ENCODE data around the gene CXCL17. TPM values are rescaled to one million over a fixed set of nuclear protein-coding genes. Genes with fewer than 3 reads are reported as not detected.

Gene CXCL17
- total RNA-seq, 1 donor from 2014 or later = not detected

- no peak for DNase-seq (ENCODE audit: low spot score)
- intact Hi-C loops (cut with micrococcal nuclease) = no loop called here
- Mint-ChIP-seq H3K27ac (no peak within 1 kb of the TSS), H3K27me3 (ENCODE audit: insufficient read depth) (peaks cover 11% of the 10 kb centered on the region), H3K36me3 (ENCODE audit: low read depth) (no peaks in the 10 kb centered on the region), H3K4me3 (no peak within 1 kb of the TSS), H3K9me3 (no peaks in the 10 kb centered on the region), H3K4me1 (ENCODE audit: low read depth) (peaks cover 8% of the 10 kb centered on the region)
Measured at GRCh38 chr19:42427313-42427712, 15.4 kb downstream of the CXCL17 start, which contains the start of gene LIPE. Gene LIPE, minus strand, starts transcription at chr19:42427388. Its CDS starts 239 bp downstream, at chr19:42427149.

DNA sequence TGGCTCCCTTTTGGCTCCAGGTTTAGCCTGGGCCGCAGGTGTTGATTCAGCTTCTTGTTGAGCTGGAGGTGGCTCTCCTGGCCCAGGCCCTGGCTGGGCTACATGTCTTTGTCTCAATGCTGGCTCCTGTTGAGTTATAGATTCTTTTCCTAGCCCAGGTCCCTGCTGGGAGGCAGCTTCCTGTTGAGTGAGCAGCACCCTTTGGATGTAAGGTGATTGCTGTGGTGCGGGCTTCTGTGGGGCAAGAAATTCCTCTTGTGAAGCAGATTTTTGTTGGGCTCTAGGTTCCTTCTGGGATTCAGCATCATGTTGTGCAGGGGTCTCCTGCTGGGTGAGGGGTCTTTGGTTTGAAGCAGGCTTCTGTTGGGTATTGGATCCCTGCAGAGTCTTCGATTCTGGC is 16.1 kb downstream of the CXCL17 start:
- no peaks in the 10 kb centered on the region for H3K36me3 Mint-ChIP-seq (ENCODE audit: low read depth)
- peaks cover 14% of the 10 kb centered on the region for H3K4me1 Mint-ChIP-seq (ENCODE audit: low read depth)
- H3K27ac Mint-ChIP-seq = no peak overlapping the region
- no peak for DNase-seq (ENCODE audit: low spot score)
- no peaks in the 10 kb centered on the region for H3K9me3 Mint-ChIP-seq
- intact Hi-C loops (cut with micrococcal nuclease) = no loop called here
- H3K4me3 Mint-ChIP-seq = no peak overlapping the region
- H3K27me3 Mint-ChIP-seq (ENCODE audit: insufficient read depth) = peaks cover 11% of the 10 kb centered on the region

DNA sequence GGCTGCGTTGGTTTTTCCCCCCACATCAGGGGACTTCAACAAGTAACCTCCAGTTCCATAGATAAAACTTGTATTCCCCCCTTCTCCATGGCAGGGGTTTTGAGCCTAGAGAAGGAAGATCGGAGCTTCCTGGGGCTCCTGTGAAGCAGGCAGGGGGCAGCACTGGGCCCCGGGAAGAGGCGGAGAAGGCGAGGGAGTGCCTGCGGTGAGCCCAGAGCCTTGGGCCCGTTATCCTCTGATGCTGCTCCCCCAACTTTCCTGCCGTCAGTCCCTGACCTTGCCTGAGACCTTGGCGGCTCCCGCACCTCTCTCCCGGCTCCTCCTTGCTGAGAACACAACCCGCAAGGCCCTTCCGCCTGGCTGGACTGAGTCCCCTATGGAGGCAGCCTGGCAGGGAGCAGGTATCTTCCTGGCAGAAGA is 18.0 kb downstream of the CXCL17 start:
- H3K9me3 Mint-ChIP-seq = no peaks in the 10 kb centered on the region
- peaks cover 32% of the 10 kb centered on the region for H3K4me1 Mint-ChIP-seq (ENCODE audit: low read depth)
- H3K4me3 Mint-ChIP-seq = peak overlapping the region; percentile 99
- intact Hi-C loops (cut with micrococcal nuclease) = loop anchor here (5.0 kb wide), 2 partner anchors 302 to 347 kb away; partner anchors contain the start of gene ZNF574
- H3K36me3 Mint-ChIP-seq (ENCODE audit: low read depth) = peaks cover 2% of the 10 kb centered on the region
- peak overlapping the region; percentile 51 for H3K27ac Mint-ChIP-seq
- peaks cover 11% of the 10 kb centered on the region for H3K27me3 Mint-ChIP-seq (ENCODE audit: insufficient read depth)
- DNase-seq (ENCODE audit: low spot score) = no peak

- H3K36me3 Mint-ChIP-seq (ENCODE audit: low read depth) = peaks cover 2% of the 10 kb centered on the region
- H3K27me3 Mint-ChIP-seq (ENCODE audit: insufficient read depth) = peaks cover 11% of the 10 kb centered on the region
- peak overlapping the region; percentile 51 for H3K27ac Mint-ChIP-seq
- DNase-seq (ENCODE audit: low spot score) = no peak
- peaks cover 32% of the 10 kb centered on the region for H3K4me1 Mint-ChIP-seq (ENCODE audit: low read depth)
- intact Hi-C loops (cut with micrococcal nuclease) = loop anchor here (5.0 kb wide), 2 partner anchors 302 to 347 kb away; partner anchors contain the start of gene ZNF574
- H3K4me3 Mint-ChIP-seq = peak overlapping the region; percentile 99
- no peaks in the 10 kb centered on the region for H3K9me3 Mint-ChIP-seq
Measured at GRCh38 chr19:42424345-42424707, 18.4 kb downstream of the CXCL17 start.

DNA sequence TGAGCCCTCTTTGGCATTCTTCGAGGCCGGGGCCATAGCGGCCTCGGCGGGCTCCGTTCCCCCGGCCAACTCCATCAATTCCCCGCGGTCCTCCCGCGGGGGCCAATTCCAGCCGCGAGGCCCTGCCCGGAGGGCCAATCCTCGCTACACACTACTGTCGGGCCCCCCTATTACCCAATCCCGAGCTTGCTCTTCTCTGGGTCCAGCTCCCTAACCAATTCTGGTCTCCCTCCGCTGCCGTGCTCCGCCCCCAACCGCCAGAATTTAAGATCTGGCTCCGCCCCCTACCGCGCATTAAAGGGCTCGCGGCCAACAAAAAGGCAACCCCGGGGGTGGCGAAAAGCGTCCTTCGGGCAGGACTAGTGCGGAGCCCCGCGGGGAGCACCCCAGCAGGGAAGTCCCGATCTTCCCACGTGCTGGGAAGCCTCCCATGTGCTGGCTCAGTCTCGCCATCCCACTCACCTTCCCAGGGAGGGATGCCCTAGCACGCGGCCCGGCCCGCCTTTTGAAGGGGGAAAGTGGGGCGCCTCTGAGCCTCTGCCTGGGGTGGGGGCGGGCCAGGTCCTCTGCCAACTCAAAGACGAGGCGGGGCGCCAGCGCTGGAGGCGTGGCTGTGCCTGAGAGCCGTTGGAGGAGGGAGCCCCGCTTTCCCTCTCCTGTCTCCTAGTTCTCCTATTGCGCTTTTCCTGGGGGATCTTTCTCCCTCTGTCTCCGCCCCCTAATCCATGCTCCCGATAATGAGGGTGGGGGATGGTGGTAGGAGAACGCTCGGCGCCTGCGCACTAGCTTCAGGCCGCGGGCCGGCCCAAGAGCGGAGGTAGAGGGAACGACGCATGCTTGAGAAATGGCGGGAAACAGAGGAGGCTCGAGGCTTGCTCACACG is 19.0 kb downstream of the CXCL17 start:
- Mint-ChIP-seq H3K9me3 (no peaks in the 10 kb centered on the region), H3K4me3 (peak overlapping the region; percentile 99)
- intact Hi-C loops (cut with micrococcal nuclease) = loop anchor here (1.0 to 5.0 kb wide), 9 partner anchors 15 to 346 kb away; partner anchors contain the start of genes CEACAM1, MEGF8, PAFAH1B3 and PRR19

DNA sequence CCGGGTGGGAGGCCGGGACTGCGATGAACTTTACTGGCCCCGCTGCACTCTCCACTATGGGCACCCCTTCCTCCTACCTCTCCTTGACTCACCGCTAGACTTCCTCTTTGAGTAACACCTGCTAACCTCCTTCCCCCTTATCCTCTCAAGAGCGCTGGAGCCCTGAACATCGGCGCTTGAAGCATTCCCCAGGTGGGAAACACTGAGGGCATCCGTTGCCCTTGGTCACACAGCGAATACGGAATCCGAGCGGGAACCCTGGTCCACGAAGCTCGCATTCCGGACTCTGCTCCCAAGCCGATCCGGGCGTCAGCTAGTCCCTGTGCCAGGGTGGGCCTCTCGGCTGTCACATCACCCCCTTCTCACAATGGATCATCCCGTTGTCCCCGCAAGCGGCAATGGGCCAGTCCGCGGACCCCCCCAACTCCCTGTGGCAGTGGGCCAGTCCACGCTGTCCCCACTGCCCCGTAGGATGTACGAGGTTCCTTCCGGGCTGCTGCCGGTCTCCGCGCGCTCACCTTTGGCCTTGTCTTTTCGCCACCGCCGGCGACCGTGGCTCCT is 19.8 kb downstream of the CXCL17 start:
- Mint-ChIP-seq H3K4me1 (ENCODE audit: low read depth) (peaks cover 32% of the 10 kb centered on the region), H3K9me3 (no peaks in the 10 kb centered on the region), H3K4me3 (peak overlapping the region; percentile 99), H3K27me3 (ENCODE audit: insufficient read depth) (peaks cover 1% of the 10 kb centered on the region), H3K36me3 (ENCODE audit: low read depth) (peaks cover 4% of the 10 kb centered on the region), H3K27ac (peak overlapping the region; percentile 98)
- intact Hi-C loops (cut with micrococcal nuclease) = loop anchor here (1.0 to 5.0 kb wide), 9 partner anchors 15 to 346 kb away; partner anchors contain the start of genes CEACAM1, MEGF8, PAFAH1B3 and PRR19
- DNase-seq (ENCODE audit: low spot score) = peak; percentile 30

More for the DNA sequence above, 19.0 kb downstream of the CXCL17 start:
- Mint-ChIP-seq H3K4me1 (ENCODE audit: low read depth) (peaks cover 32% of the 10 kb centered on the region), H3K36me3 (ENCODE audit: low read depth) (peaks cover 3% of the 10 kb centered on the region), H3K27ac (peak overlapping the region; percentile 98), H3K27me3 (ENCODE audit: insufficient read depth) (peaks cover 9% of the 10 kb centered on the region)
- peak; percentile 93 for DNase-seq (ENCODE audit: low spot score)

- Mint-ChIP-seq H3K36me3 (ENCODE audit: low read depth) (peaks cover 4% of the 10 kb centered on the region), H3K4me1 (ENCODE audit: low read depth) (peaks cover 32% of the 10 kb centered on the region), H3K9me3 (no peaks in the 10 kb centered on the region), H3K4me3 (peak overlapping the region; percentile 99), H3K27me3 (ENCODE audit: insufficient read depth) (no peaks in the 10 kb centered on the region), H3K27ac (peak overlapping the region; percentile 98)
- intact Hi-C loops (cut with micrococcal nuclease) = loop anchor here (5.0 kb wide), 2 partner anchors 300 to 345 kb away; partner anchors contain the start of gene ZNF574
- no peak for DNase-seq (ENCODE audit: low spot score)
Measured at GRCh38 chr19:42422092-42422900, 20.4 kb downstream of the CXCL17 start.

DNA sequence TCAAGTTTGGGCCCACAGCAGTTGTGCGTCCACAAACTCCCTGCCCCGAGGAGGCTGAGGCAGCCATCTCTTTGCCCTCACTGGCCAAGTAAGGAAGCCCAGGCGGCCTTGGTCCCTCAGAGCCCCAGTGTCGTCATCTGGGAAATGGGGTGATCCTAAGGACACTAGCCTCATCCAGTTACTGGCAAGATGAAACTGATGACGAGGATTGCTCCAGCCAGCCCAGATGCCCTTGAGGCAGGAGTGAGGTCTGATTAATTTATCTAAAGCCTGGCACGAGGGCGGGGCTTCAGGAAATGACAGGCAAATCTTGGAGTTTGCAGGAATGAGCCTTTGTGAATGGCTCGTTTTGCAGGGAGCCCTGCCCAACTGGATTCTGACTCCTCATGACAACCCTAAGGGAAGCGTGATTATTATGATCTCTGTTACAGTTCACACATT is 21.1 kb downstream of the CXCL17 start:
- no peaks in the 10 kb centered on the region for H3K27me3 Mint-ChIP-seq (ENCODE audit: insufficient read depth)
- H3K4me3 Mint-ChIP-seq = peak overlapping the region; percentile 99

DNA sequence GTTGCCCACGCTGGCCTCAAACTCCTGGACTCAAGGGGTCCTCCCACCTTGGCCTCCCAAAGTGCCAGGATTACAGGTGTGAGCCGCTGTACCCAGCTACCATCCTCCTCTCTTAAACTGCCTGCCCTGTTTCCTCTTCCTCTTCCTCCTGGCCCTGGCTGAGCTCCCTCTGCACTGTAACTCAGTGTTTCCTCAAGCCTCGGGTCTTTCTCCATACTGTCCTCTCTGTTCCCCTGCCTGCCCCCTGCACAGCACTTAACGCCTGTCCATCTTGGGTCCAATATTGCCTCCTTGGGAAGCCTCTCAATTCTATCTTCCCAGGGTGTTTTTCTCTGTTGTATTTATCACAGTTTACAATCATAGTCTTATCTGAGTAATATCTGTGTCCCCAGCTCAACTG is 21.6 kb downstream of the CXCL17 start:
- Mint-ChIP-seq H3K36me3 (ENCODE audit: low read depth) (peaks cover 4% of the 10 kb centered on the region), H3K4me1 (ENCODE audit: low read depth) (peaks cover 32% of the 10 kb centered on the region), H3K27ac (no peak overlapping the region), H3K27me3 (ENCODE audit: insufficient read depth) (no peaks in the 10 kb centered on the region), H3K4me3 (peak overlapping the region; percentile 99), H3K9me3 (no peaks in the 10 kb centered on the region)
- intact Hi-C loops (cut with micrococcal nuclease) = loop anchor here (5.0 kb wide), 2 partner anchors 299 to 344 kb away; partner anchors contain the start of gene ZNF574
- no peak for DNase-seq (ENCODE audit: low spot score)

More for the DNA sequence above, 21.1 kb downstream of the CXCL17 start:
- no peak overlapping the region for H3K27ac Mint-ChIP-seq
- intact Hi-C loops (cut with micrococcal nuclease) = loop anchor here (5.0 kb wide), 2 partner anchors 299 to 344 kb away; partner anchors contain the start of gene ZNF574
- H3K4me1 Mint-ChIP-seq (ENCODE audit: low read depth) = peaks cover 32% of the 10 kb centered on the region
- no peak for DNase-seq (ENCODE audit: low spot score)
- no peaks in the 10 kb centered on the region for H3K9me3 Mint-ChIP-seq
- H3K36me3 Mint-ChIP-seq (ENCODE audit: low read depth) = peaks cover 4% of the 10 kb centered on the region

- intact Hi-C loops (cut with micrococcal nuclease) = loop anchor here (1.0 to 5.0 kb wide), 3 partner anchors 13 to 343 kb away; partner anchors contain the start of gene ZNF574
- Mint-ChIP-seq H3K9me3 (no peaks in the 10 kb centered on the region), H3K36me3 (ENCODE audit: low read depth) (peaks cover 4% of the 10 kb centered on the region), H3K27me3 (ENCODE audit: insufficient read depth) (no peaks in the 10 kb centered on the region), H3K4me3 (peak overlapping the region; percentile 99), H3K4me1 (ENCODE audit: low read depth) (peaks cover 32% of the 10 kb centered on the region), H3K27ac (no peak overlapping the region)
- peak; percentile 70 for DNase-seq (ENCODE audit: low spot score)
Measured at GRCh38 chr19:42420055-42420544, 22.6 kb downstream of the CXCL17 start.

DNA sequence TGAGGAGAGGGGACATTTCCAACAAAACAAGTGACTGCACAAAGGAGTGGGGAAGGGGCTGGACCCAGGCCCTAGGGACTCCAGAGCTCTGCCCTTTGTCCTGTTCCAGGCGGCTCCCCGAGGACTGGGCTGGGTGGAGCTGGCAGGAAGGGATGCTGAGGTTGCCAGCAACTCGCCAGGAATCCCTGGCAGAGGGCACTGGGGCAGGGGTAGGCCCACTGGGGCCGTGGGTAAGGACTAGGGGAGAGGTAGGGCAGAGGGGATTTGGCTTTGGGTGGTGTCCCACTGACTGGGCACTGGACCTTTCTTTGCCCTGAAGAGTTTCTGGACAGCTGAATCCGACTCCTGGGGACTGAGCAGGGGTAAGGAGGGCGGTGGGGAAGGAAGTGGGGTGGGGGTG is 23.4 kb downstream of the CXCL17 start:
- H3K4me1 Mint-ChIP-seq (ENCODE audit: low read depth) = peaks cover 32% of the 10 kb centered on the region

GRCh38 chr19:42412661-42413076 is 30.1 kb downstream of the CXCL17 start:
- no peak for DNase-seq (ENCODE audit: low spot score)
- Mint-ChIP-seq H3K27ac (no peak overlapping the region), H3K9me3 (no peaks in the 10 kb centered on the region), H3K4me3 (no peak overlapping the region), H3K4me1 (ENCODE audit: low read depth) (no peaks in the 10 kb centered on the region), H3K27me3 (ENCODE audit: insufficient read depth) (no peaks in the 10 kb centered on the region), H3K36me3 (ENCODE audit: low read depth) (peaks cover 4% of the 10 kb centered on the region)
- intact Hi-C loops (cut with micrococcal nuclease) = no loop called here

More for the DNA sequence above, 23.4 kb downstream of the CXCL17 start:
- no peak overlapping the region for H3K4me3 Mint-ChIP-seq
- H3K36me3 Mint-ChIP-seq (ENCODE audit: low read depth) = peaks cover 6% of the 10 kb centered on the region
- H3K9me3 Mint-ChIP-seq = no peaks in the 10 kb centered on the region
- intact Hi-C loops (cut with micrococcal nuclease) = no loop called here
- H3K27ac Mint-ChIP-seq = no peak overlapping the region
- DNase-seq (ENCODE audit: low spot score) = no peak
- H3K27me3 Mint-ChIP-seq (ENCODE audit: insufficient read depth) = no peaks in the 10 kb centered on the region

Data from activated T-helper 1 cell treated with anti-CD3 and anti-CD28 coated beads, Interleukin-12 subunit alpha, Interleukin-12 subunit beta, Interleukin-2, Interleukin-4 antibody, amounts not matched to agents 30 ng/mL and 10 ng/mL and 1 ng/mL, durations not matched to agents 14 hours and 24 hours and 36 hours (primary cell).